ENCODE measurements around the gene ZBTB20.
A peak's percentile ranks its signal among the peaks of the same experiment; 100 is the strongest.

ZBTB20 gene

DNA sequence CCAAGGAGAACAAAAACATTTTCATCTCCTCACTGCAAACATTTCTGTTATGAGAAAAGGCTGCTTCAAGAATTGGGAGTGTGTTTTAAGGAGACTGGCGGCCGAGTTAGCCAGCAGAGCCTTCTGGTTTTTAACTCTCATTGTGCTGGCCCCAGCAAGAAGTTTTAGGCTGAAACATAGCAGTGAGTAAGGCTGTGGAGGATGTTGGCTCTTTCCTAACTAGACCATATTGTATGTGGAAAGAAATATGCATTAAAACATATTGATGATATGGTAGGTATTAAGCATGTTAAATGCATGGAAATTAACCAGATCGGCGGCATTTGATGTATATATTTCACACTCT is 762.6 kb downstream of the ZBTB20 start:
- ATAC-seq: no peak
- Mint-ChIP-seq H3K9me3 (no peaks in the 10 kb centered on the region), H3K4me1 (peaks cover 6% of the 10 kb centered on the region), H3K27ac (no peak overlapping the region), H3K36me3 (peaks cover 18% of the 10 kb centered on the region), H3K27me3 (no peaks in the 10 kb centered on the region), H3K4me3 (no peak overlapping the region)

DNA sequence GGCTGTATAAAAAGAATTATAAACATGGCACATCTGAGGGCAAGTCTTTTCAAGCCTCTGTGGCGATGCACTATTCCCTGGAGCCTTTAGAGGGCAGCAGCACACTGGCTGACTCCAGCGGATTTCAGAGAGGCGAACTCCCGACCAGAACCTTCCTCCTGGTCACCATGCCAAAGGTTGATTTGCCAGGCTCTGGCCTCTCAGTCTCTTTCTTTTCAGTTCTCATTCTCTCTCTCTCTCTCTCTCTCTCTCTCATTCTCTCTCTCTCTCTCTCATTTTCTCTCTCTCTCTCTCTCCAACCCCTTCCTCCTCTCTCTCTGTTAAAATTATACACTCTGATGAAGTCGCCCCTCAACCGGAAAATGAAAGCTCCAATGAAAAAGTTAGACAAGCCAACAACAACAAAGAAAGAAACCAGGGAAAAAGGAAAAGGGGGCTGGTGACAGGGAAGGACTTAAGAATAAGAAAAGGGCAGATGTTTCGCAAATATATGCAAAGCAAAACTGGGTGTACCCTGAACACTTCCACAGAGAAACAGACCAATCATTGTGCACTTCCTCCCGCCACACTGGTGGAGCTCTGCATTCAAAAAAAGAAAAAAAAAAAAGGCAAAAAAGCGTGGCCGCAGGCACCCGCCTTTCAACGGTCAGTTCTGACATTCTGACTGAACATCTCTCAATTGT is 763.1 kb downstream of the ZBTB20 start:
- ATAC-seq: peak; percentile 89
- Mint-ChIP-seq H3K27ac (no peak overlapping the region), H3K36me3 (peaks cover 22% of the 10 kb centered on the region)

DNA sequence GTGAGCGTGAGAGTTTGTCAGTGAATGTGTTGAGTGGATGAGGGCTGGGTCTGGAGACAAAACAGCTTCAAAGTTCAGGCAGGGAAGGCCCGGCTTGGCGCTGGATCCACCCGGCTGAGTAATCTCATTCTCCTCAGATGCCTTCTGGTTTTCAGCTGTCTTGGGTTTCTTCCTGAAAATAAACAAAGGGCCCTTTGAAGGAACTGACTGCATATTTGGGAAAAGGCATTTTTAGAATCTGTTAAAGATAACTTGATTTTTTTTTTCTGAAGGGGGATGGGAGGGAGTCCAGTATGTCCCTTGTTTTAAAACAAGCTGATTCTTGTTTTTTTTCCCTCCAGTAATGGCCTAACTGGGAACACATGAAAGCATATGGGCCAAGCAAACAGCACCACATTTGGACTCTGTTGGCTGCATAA is 766.8 kb downstream of the ZBTB20 start:
- H3K27ac Mint-ChIP-seq: no peak overlapping the region
- no peaks in the 10 kb centered on the region for H3K9me3 Mint-ChIP-seq
- peaks cover 13% of the 10 kb centered on the region for H3K4me1 Mint-ChIP-seq
- H3K27me3 Mint-ChIP-seq: no peaks in the 10 kb centered on the region
- H3K36me3 Mint-ChIP-seq: peaks cover 38% of the 10 kb centered on the region
- H3K4me3 Mint-ChIP-seq: no peak overlapping the region
- ATAC-seq: no peak

More for the DNA sequence above, 763.1 kb downstream of the ZBTB20 start:
- H3K4me1 Mint-ChIP-seq: peaks cover 5% of the 10 kb centered on the region
- H3K9me3 Mint-ChIP-seq: no peaks in the 10 kb centered on the region
- no peaks in the 10 kb centered on the region for H3K27me3 Mint-ChIP-seq
- no peak overlapping the region for H3K4me3 Mint-ChIP-seq

DNA sequence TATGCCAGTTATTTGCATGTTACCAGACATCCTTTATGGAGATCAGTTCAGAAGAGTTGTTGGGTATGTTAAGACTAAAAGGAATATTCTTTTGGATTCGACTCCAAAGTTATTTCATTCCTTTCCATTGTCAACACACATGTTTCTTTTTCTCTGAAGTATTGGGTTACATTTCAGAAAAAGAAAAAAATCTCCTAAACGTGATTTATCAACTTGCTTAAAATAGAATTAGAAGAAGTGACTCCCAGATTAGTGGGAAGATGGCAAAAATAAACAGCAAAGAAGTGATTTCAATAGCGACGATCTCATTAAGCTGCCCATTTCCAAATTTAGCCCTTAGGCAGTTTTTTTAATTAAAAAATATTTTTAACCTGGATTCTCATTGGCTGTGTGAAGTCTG is 767.8 kb downstream of the ZBTB20 start:
- Mint-ChIP-seq H3K4me3 (no peak overlapping the region), H3K27me3 (no peaks in the 10 kb centered on the region), H3K9me3 (no peaks in the 10 kb centered on the region), H3K4me1 (peaks cover 13% of the 10 kb centered on the region), H3K27ac (peak overlapping the region; percentile 72), H3K36me3 (peaks cover 38% of the 10 kb centered on the region)
- ATAC-seq: no peak

GRCh38 chr3:114378760-114379159 is 768.3 kb downstream of the ZBTB20 start:
- H3K4me3 Mint-ChIP-seq: no peak overlapping the region
- H3K27ac Mint-ChIP-seq: peak overlapping the region; percentile 72
- peaks cover 13% of the 10 kb centered on the region for H3K4me1 Mint-ChIP-seq
- no peaks in the 10 kb centered on the region for H3K9me3 Mint-ChIP-seq
- peaks cover 39% of the 10 kb centered on the region for H3K36me3 Mint-ChIP-seq
- peak; percentile 68 for ATAC-seq
- no peaks in the 10 kb centered on the region for H3K27me3 Mint-ChIP-seq

DNA sequence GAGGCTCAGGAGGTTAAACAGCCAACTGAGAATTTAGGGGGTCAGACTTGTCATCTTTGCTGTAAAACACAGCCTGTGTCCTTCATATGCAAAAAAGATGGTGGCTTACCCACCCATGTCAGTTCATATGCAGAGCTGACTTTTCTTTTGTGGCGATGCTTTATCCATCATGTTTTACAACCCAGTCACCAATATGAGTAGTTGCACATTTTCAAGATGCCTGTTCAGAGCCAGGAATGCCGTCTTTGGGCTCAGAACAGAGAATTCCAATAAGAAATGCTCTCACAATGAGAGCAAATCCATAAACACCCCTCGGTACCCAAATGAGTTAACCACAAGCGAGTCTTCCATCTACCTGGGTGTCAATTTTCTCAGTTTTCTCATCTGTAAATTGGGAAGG is 769.7 kb downstream of the ZBTB20 start:
- Mint-ChIP-seq H3K27me3 (no peaks in the 10 kb centered on the region), H3K4me1 (peaks cover 13% of the 10 kb centered on the region), H3K4me3 (no peak overlapping the region), H3K27ac (no peak overlapping the region), H3K36me3 (peaks cover 46% of the 10 kb centered on the region), H3K9me3 (no peaks in the 10 kb centered on the region)
- ATAC-seq: no peak

DNA sequence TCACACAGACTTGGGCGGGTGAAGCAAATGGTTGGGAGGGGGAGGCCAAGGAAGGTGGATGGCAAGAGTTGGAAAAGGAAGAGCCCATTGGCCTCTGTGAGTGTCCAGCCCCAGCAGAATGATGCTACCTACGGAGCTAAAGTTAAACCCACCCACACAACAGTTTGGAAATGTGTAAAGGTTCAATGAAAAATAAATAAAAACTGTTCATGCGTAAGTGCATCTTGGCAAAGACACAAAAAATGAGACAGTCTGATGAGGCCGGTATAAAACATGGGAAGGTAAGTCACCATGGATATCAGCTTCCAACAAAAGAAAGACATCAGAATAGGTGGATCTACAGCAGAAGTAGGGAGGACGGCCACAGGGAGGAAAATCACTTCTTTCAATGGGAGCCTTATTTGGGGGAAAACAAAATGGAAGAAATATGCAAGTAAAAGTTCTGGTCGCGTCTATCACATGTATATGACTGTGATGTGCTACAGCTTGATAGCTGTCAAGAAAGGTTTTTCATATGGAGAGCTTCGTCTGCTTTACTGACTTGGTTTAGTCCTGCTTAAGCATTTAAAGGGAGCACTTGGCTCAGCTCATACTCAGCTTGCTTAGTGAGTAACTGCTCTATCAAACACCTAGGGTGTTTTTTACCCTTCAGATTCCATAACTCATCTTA is 770.4 kb downstream of the ZBTB20 start:
- Mint-ChIP-seq H3K27me3 (no peaks in the 10 kb centered on the region), H3K4me3 (no peak overlapping the region), H3K27ac (peak overlapping the region; percentile 43), H3K4me1 (peaks cover 13% of the 10 kb centered on the region), H3K9me3 (no peaks in the 10 kb centered on the region), H3K36me3 (peaks cover 54% of the 10 kb centered on the region)
- no peak for ATAC-seq

DNA sequence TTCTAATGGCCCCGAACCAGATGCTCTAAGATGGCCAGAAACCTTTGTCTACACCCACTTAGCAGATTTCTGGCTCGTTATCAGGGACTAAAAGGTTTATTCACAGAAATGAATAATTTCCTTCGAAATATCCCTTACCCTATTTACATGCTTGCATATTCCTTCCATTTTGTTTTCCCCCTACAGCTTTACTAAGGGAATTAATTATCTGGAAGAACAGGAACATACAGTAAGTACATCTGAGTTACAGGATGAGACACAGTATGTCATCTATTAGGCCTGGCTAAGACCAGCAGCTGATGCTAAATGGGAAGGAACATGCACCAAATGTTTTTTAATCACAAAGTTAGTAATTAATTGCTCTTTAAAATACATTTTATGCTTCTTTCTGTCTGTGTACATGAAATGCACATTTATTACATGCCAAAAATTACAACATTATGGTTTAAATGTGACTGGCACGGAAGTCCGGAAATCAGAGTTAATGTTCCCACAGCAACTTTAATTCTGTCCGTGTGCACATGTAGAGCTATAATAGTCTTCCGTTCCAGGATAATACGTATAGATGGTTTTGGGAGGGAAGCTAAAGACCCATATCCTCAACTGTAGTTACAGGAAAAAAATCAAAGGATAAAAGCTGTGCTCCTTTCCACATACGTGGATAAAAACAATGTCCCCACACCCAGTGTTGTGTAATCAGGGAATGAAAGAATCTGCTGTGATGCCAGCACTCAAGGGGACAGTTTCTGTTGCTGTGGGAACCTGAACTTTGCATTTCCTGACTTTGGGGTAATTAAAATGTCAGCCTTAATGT is 771.3 kb downstream of the ZBTB20 start:
- H3K36me3 Mint-ChIP-seq: peaks cover 57% of the 10 kb centered on the region
- H3K4me1 Mint-ChIP-seq: peaks cover 13% of the 10 kb centered on the region
- ATAC-seq: no peak
- H3K9me3 Mint-ChIP-seq: no peaks in the 10 kb centered on the region
- no peaks in the 10 kb centered on the region for H3K27me3 Mint-ChIP-seq
- peak overlapping the region; percentile 43 for H3K27ac Mint-ChIP-seq
- no peak overlapping the region for H3K4me3 Mint-ChIP-seq

DNA sequence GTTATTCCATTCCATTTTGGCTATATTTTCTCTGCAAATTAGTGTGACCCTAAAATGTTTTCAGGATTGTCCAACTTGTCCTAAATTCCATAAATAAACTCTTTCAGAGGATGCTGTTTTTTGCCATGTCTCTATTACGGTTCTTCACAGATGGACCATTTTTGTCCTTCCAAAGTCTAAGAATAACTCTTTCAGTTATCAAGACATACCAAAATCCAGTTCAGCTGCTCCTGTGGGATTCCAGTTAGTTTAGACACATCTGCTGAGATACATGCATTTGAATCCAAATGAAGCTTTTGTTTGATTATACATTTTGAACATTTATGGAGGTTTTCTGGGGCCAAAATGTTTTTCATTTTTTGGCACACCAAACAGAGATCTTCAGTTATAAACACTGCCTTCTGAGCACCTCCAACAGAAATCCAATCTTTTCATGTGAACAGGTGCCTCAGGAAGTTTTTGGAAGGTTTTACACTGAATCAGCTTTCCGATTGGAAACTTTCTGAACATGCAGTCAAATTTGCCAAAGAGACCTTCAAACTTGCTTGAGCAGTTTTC is 772.6 kb downstream of the ZBTB20 start:
- peaks cover 58% of the 10 kb centered on the region for H3K36me3 Mint-ChIP-seq
- H3K27ac Mint-ChIP-seq: no peak overlapping the region

DNA sequence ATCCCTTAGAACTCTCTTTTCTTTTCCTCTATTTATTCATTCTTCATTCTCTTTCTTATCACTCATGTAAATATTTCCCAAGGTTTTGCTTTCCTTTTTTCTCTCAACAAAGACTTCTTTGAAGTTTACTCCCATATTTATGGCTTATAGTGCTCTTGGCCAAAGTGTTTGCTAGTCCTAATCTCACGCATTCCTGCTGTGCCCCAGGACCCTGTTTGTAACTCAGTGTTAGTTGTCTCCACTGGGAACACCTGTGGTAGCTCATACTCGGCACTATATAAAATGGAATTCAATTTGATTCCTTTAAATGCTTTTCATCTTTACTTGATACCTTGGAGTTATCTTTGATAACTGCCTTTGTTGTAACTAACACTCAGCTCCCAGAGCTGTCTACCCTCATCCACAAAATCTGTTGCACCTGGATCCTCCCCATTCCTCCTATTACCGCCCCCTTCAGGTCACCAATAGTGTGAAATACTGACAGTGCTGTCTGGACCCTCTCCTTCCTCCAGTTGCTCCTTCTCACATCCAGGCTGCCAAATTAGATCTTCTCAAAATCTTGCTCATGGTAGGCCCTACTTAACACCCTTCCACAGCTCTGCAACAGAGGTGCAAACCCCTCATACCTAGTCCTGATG is 776.4 kb downstream of the ZBTB20 start:
- Mint-ChIP-seq H3K36me3 (peaks cover 31% of the 10 kb centered on the region), H3K9me3 (no peaks in the 10 kb centered on the region), H3K27ac (peak overlapping the region; percentile 26), H3K4me3 (no peak overlapping the region), H3K27me3 (no peaks in the 10 kb centered on the region), H3K4me1 (no peaks in the 10 kb centered on the region)
- no peak for ATAC-seq

More for the DNA sequence above, 772.6 kb downstream of the ZBTB20 start:
- H3K27me3 Mint-ChIP-seq: no peaks in the 10 kb centered on the region
- H3K9me3 Mint-ChIP-seq: no peaks in the 10 kb centered on the region
- no peak overlapping the region for H3K4me3 Mint-ChIP-seq
- peaks cover 13% of the 10 kb centered on the region for H3K4me1 Mint-ChIP-seq
- no peak for ATAC-seq

DNA sequence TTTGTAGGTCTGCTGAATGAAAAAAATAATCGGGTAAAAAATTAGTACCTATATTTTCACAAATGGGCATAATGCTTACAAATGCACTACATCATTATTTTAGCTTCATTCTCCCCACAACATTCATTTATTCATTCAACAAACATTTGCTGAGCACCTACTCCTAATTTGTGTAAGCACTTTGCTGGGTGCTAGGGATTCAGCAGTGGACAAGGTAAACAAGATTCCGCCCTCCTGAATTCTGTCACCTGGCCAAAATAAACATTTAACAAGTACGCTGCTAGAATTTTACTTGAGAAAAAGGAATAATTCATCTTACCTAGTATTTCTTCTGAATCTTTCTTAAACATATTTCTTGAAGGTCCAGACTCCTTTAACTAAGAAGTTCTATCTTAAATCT is 781.2 kb downstream of the ZBTB20 start:
- ATAC-seq: no peak
- Mint-ChIP-seq H3K27me3 (no peaks in the 10 kb centered on the region), H3K4me3 (no peak overlapping the region), H3K27ac (no peak overlapping the region), H3K36me3 (peaks cover 19% of the 10 kb centered on the region), H3K9me3 (no peaks in the 10 kb centered on the region), H3K4me1 (peaks cover 16% of the 10 kb centered on the region)

- Mint-ChIP-seq H3K27ac (peak overlapping the region; percentile 25), H3K4me3 (no peak overlapping the region), H3K36me3 (peaks cover 12% of the 10 kb centered on the region), H3K4me1 (peaks cover 16% of the 10 kb centered on the region), H3K27me3 (no peaks in the 10 kb centered on the region), H3K9me3 (no peaks in the 10 kb centered on the region)
- ATAC-seq: no peak
Measured at GRCh38 chr3:114364806-114365654, 782.1 kb downstream of the ZBTB20 start.

DNA sequence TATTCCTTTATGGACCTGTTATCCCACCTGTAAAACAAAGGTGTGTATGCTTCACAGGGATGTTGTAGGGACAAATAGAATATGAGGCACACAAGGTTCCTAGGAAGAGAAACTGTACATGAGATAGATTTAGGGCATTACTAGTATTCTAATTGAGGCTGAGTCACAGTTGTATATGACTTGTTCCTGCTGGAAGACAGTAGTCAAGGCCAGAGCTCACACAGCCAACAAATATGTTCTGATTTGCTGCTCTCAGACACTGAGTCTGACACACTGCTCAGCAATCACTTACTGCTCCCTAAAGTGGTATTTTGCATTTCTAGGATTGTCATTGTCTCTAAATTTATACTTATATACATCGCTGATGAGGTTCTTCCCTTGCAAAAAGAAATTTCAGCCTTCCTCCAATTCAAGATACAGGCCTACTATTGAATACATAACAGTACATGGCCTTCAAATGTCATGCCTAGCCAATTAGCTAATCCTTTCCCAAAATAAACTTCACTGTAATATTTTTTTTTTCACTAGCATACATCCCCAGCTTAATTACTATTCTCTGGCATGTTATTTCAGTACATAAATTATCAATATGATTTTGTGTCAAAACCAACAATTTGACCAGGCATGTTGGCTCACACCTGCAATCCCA is 783.4 kb downstream of the ZBTB20 start:
- no peak for ATAC-seq
- H3K9me3 Mint-ChIP-seq: no peaks in the 10 kb centered on the region

DNA sequence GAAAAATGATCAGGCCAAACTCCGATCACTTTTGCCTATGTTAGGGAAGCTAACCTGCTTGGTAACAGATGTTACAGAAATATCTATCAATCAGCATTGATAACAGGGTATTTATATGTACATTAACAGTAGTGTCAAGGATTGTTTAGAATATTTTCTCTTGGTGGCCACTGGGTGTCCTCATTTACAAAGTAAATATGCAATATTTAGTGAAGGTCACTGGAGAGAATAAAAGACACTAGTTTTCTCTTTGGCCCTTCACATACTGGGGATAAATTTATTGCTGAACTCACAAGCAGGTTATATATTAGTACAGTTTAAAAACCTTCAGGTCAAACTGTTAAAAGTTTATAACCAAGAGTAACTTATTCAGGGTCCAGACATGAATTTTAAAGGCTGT is 784.3 kb downstream of the ZBTB20 start:
- peaks cover 12% of the 10 kb centered on the region for H3K36me3 Mint-ChIP-seq
- no peak for ATAC-seq
- no peak overlapping the region for H3K4me3 Mint-ChIP-seq
- no peaks in the 10 kb centered on the region for H3K9me3 Mint-ChIP-seq
- H3K27me3 Mint-ChIP-seq: no peaks in the 10 kb centered on the region
- peaks cover 21% of the 10 kb centered on the region for H3K4me1 Mint-ChIP-seq
- H3K27ac Mint-ChIP-seq: peak overlapping the region; percentile 78

More for the DNA sequence above, 783.4 kb downstream of the ZBTB20 start:
- H3K36me3 Mint-ChIP-seq: peaks cover 12% of the 10 kb centered on the region
- H3K27ac Mint-ChIP-seq: peak overlapping the region; percentile 25
- no peaks in the 10 kb centered on the region for H3K27me3 Mint-ChIP-seq
- peaks cover 16% of the 10 kb centered on the region for H3K4me1 Mint-ChIP-seq
- H3K4me3 Mint-ChIP-seq: no peak overlapping the region
